Stimulated activated CD8-positive, alpha-beta memory T cell treated with anti-CD3 and anti-CD28 coated beads, Interleukin-4, amount 100 ng/mL, for 24 hours (primary cell): ENCODE data around the gene TMEM219.
A peak's percentile ranks its signal among the peaks of the same experiment; 100 is the strongest.

ENCODE experiments used
- DNase-seq: peaks from one replicate; pipeline ENCODE4 v3.0.0-alpha.2; 2020; ENCODE audit warnings: low read depth

Gene TMEM219

DNA sequence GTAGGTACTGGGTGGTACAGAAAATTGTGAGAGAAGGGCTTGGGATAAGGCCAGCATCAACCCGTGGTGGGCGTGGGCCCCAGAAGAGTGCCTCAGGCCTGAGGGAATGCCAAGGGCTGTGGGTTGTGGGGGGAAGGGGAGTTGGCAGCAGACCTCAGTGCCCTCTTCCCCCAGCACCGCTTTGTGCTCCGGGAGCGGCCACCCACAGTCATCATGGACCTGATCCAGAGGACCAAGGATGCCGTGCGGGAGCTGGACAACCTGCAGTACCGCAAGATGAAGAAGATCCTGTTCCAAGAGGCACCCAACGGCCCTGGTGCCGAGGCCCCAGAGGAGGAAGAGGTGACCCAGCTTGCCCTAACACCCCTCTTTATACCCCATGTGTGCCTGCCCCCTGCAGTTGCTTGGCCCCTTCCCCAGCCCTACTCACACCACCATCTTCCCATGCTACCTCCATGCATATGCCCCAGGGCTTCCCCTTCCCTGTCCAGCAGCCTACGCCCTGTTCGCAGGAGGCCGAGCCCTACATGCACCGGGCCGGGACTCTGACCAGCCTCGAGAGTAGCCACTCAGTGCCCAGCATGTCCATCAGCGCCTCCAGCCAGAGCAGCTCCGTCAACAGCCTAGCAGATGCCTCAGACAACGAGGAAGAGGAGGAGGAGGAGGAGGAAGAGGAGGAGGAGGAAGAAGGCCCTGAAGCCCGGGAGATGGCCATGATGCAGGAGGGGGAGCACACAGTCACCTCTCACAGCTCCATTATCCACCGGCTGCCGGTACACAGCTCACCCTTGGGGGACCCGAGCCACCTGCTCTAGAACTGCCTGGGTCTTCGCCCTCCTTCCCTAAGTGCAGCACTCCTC lies 20.9 kb downstream of the TMEM219 start:
- DNase-seq = no peak

DNA sequence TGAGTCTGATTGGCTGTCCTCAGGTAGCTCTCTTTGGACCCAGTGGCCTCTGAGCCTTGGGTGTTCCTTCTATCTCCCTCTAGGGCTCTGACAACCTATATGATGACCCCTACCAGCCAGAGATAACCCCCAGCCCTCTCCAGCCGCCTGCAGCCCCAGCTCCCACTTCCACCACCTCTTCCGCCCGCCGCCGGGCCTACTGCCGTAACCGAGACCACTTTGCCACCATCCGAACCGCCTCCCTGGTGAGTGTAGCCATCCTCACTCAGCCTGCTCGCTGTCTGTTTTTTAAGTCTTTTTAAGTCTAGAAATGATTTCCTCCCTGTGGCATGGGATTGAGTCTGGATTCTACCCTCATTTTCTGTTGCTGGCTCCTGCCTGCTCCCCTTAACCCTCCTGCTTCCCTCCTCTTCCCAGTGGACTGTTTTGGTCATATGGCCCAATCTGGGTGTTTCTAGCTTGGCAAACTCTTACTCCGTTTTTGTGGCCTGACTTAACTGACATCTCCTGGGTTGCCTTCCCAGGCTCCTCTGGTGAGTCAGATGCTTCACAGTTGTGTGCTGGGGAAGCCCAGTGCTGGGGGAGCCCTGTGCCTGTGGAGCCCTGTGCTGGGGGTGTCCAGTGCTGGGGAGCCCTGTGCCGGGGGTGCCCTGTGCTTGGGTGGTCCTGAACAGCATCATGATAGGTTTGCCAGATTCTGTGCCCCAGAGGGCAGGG lies 21.7 kb downstream of the TMEM219 start:
- DNase-seq = no peak

DNA sequence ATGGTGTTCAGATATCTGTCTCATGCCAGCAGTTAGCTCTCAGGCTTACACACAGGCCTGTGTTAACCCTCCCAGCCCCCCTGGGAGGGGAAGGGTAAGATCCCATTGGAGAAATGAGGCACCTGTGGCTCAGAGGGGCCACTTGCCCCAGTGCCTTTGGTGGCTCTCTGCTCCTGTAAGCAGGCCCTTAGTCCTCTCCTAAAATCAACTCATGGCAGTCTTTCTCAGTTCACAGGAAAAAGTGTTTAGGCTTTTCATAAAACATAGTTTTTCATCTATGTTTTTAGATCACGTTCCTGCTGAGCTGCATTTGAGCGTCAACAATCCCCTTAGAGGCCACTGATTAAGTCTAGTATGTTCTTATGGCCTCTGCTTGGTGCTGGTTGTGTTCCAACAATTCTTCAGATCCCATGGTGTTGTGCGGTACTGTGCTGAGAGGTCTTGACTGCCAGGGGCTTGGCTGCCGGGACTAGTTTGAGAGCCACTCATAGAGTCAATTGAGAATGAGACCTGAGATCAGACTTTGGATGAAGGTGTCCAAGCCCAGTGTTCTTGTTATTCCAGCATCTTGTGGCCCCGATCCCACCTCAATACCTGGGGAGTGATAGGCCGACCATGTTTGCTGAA lies 22.4 kb downstream of the TMEM219 start:
- no peak for DNase-seq

DNA sequence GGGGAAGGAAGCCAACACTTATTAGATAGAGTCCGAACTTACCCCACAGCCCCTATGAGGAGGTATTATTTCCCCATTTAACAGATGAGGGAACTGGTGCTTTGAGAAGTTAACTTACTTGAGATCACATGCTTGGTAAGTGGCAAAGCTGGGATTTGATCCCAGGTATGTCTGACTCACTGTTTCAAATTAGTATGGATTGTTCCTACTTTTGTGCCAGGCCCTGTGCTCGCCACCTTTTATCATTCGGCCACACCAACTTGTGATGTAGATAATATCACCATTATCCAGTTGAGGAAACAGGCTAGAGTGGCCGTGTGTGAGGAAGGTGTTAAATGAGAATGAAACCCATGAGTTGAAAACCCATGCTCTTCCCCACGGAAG lies 22.9 kb downstream of the TMEM219 start:
- no peak for DNase-seq

DNA sequence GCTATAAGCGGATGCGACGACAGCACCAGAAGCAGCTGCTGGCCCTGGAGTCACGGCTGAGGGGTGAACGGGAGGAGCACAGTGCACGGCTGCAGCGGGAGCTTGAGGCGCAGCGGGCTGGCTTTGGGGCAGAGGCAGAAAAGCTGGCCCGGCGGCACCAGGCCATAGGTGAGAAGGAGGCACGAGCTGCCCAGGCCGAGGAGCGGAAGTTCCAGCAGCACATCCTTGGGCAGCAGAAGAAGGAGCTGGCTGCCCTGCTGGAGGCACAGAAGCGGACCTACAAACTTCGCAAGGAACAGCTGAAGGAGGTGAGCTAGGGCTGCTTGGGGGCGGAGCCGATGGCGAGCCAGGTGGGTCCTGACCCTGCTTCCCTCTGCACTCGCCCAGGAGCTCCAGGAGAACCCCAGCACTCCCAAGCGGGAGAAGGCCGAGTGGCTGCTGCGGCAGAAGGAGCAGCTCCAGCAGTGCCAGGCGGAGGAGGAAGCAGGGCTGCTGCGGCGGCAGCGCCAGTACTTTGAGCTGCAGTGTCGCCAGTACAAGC lies 23.5 kb downstream of the TMEM219 start:
- no peak for DNase-seq

DNA sequence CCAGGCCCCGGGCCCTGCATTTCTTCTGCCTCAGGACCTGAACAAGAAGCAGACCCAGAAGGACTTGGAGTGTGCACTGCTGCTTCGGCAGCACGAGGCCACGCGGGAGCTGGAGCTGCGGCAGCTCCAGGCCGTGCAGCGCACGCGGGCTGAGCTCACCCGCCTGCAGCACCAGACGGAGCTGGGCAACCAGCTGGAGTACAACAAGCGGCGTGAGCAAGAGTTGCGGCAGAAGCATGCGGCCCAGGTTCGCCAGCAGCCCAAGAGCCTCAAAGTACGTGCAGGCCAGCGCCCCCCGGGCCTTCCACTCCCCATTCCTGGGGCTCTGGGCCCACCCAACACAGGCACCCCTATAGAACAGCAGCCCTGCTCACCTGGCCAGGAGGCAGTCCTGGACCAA lies 24.4 kb downstream of the TMEM219 start:
- DNase-seq = no peak

DNA sequence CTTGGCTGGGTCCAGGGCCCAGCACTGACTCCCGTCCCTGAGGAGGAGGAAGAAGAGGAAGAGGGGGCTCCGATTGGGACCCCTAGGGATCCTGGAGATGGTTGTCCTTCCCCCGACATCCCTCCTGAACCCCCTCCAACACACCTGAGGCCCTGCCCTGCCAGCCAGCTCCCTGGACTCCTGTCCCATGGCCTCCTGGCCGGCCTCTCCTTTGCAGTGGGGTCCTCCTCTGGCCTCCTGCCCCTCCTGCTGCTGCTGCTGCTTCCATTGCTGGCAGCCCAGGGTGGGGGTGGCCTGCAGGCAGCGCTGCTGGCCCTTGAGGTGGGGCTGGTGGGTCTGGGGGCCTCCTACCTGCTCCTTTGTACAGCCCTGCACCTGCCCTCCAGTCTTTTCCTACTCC lies 25.1 kb downstream of the TMEM219 start:
- no peak for DNase-seq

DNA sequence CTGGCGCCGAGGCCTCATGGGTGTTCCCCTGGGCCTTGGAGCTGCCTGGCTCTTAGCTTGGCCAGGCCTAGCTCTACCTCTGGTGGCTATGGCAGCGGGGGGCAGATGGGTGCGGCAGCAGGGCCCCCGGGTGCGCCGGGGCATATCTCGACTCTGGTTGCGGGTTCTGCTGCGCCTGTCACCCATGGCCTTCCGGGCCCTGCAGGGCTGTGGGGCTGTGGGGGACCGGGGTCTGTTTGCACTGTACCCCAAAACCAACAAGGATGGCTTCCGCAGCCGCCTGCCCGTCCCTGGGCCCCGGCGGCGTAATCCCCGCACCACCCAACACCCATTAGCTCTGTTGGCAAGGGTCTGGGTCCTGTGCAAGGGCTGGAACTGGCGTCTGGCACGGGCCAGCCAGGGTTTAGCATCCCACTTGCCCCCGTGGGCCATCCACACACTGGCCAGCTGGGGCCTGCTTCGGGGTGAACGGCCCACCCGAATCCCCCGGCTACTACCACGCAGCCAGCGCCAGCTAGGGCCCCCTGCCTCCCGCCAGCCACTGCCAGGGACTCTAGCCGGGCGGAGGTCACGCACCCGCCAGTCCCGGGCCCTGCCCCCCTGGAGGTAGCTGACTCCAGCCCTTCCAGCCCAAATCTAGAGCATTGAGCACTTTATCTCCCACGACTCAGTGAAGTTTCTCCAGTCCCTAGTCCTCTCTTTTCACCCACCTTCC lies 25.6 kb downstream of the TMEM219 start:
- DNase-seq = no peak

DNA sequence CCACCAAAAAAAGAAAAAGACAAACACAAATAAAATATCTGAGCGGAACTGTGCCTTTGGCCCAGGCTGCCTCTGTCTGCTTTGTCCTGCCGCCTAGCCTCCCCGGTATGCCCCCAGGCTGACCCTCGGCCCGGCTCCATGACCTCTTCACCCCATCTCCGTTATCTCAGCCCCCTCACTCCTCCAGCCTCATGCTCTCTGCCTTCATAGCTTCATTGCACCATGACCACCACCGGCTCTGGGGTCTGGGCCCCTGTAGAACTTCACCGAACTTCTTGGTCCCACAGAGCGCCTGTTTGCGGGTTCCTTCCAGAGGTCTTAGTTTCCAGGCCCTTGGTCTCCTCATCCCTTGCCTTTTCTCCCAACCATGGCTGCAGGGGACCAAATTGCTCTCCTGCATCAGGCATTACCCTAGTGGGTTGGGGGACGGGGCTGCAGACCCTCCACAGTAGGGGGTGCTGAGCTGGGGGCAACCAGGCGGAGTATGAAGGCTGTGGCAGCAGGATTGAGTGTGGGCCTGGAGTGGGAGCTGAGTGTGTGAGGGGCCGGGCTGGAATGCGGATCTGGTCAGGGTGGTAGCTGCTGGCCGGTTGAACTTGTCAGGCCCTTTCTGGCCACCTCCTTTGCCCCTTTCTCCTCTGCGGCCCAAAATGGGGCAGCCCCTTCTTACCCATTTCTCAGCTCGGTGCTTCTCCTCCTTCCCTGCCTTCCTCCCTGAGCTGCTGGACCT lies 26.6 kb downstream of the TMEM219 start:
- no peak for DNase-seq

DNA sequence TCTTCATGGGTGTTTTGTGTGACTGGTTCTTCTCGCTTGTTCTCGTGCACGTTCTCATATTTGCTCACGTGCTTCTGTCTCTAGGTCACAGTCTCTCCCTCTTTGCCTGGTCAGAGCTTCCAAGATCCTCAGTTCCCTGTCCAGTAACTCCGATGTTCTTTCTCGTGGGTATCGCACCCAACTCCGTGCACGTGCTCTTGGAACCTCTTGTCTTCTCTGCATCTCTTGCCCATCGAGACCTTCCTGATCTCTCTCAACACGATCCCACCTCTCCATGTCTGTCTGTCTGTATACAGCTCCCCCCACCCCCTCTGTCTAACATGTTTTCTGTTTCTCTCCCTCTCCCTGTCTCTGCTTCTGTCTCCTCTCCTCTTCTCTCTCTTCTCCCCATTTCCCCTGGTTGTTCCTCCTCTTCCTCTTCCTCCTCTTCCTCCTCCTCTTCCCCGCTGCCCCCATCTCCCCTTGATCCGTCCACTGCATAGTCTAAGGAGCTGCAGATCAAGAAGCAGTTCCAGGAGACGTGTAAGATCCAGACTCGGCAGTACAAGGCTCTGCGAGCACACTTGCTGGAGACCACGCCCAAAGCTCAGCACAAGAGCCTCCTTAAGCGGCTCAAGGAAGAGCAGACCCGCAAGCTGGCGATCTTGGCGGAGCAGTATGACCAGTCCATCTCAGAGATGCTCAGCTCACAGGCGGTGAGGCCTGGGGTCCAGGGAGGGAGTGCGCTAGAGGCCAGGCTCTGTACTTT lies 27.4 kb downstream of the TMEM219 start:
- no peak for DNase-seq

DNA sequence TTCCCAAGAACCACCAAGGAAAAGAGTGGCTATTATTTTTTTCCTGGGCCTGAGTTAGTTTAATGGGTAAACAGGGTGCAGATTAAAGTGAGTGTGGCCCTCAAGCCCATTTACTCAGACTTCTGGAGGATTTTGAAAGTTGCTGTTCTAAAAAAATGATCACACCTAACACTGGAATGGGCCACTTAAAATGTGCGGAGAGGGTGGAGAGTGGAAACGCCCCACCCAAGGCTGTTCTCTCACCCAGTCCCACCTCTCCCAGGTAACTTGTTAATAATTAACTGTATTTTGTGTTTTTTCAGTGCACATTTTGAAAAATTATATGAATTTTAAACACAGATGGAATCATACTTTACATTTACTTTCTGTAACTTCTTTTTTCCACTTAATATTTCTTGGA lies 28.2 kb downstream of the TMEM219 start:
- no peak for DNase-seq

DNA sequence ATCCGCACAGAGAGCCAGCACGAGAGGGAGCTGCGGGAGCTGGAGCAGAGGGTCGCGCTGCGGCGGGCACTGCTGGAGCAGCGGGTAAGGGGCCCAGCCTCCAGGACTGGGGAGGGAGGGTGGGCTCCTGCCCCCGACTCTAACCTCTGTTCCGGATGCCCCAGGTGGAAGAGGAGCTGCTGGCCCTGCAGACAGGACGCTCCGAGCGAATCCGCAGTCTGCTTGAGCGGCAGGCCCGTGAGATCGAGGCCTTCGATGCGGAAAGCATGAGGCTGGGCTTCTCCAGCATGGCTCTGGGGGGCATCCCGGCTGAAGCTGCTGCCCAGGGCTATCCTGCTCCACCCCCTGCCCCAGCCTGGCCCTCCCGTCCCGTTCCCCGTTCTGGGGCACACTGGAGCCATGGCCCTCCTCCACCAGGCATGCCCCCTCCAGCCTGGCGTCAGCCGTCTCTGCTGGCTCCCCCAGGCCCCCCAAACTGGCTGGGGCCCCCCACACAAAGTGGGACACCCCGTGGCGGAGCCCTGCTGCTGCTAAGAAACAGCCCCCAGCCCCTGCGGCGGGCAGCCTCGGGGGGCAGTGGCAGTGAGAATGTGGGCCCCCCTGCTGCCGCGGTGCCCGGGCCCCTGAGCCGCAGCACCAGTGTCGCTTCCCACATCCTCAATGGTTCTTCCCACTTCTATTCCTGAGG lies 29.1 kb downstream of the TMEM219 start:
- no peak for DNase-seq

DNA sequence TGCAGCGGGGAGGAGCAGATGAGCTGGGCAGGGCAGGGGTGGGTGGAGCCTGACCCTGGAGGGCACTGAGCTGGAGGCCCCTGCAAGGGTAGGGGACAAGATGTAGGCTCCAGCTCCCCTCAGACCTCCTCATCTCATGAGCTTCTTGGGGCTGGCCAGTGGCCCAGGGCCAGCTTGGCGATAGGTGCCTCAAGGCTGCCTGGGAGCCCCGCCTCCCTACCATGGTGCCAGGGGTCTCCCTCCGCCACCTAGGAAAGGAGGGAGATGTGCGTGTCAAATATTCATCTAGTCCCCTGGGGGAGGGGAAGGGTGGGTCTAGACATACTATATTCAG lies 29.7 kb downstream of the TMEM219 start:
- DNase-seq = no peak

DNA sequence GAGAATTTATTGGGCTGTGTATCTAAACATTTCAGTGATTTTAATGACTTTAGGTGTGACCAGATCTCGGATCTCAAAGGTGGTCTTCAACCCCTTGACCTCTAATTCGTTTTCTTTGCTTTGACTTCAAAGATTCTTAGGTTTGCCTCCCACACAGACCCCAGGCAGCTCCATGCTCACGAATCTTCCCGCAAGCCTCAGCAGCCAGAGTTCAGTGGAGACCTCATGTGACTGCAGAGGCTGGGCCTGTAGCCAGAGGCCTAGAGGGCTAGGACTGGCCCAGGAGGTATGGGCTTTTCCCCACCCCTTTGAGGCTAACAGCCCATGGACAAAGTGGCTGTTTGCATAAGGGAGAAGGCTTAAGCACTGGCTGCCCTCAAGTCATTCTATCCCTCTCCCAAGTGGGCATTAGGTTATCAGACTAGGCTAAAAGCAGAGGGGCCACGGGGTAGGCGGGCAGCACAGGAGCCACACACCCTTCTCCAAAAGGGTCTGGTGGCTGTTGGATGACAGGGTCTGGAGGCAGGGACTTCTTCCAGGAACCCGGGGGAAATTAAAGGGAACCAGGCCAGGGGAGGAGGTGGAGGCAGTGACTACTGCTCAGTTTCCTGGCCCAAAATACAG lies 30.6 kb downstream of the TMEM219 start:
- DNase-seq = no peak

DNA sequence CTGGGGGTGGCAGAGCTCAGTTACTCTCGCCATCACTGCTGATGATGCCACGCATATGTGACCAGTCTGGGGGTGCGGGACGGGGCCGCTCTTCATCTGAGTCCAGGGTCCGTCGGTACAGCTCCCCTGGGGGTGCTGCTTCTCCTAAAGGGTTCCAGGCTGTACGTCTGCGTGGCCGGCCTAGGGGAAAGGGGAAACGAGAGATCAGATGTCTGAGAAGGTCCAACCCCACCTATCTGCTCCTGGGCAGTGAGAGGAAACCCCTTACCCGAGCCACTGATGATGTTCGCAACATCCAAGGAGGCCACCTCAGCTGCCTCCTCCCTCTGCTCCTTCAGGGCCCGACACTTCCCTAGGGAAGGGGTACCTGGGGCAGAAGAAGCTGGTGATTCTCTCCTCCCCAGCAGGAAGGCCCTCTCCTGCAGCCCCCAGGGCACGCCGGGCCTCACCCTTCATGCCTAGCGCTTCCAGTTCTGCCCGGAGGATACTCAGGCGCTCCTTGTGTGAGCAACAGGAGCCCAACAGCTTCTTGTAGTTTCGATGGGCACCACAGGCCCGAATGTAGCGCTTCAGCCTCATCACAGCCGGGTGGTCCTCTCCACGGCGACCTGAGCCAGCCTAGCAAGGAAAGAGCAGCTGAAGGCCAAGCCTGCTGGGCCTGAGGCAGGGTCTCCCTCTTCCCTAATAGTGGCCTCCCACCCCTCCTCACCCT lies 31.5 kb downstream of the TMEM219 start:
- no peak for DNase-seq

DNA sequence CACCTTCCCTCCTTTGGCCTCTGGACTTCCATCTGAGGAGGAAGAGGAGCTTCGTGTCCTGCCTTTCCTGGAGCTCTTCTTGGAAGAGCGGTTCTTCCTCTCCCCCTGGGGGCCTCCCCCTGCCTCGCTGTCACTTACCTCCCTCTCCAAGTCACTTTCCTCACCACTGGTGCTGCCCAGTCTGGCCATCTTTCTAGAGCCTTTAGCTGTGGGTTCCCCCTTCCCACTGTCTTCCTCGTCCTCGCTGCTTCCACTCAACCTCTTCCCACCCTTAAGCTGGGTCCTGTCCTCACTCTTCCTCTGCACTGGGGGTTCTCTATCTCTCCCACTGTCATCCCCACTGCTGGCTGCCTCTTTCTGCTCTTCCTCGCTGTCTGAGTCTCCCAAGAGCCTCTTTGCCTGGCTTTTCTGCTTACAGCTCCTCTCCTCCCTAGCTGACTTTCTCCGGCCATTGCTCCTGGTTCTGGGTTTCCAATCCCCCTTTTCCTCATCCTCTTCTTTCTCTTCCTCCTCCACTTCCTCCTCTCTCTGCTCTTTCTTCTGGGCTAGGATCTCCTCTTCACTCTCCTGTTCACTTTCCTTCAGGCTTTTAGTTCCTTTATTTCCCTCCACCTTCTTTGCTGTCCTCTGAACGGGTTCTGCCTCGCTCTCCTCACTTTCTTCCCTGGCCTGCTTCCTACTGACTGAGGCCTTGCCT lies 32.2 kb downstream of the TMEM219 start:
- DNase-seq = no peak

DNA sequence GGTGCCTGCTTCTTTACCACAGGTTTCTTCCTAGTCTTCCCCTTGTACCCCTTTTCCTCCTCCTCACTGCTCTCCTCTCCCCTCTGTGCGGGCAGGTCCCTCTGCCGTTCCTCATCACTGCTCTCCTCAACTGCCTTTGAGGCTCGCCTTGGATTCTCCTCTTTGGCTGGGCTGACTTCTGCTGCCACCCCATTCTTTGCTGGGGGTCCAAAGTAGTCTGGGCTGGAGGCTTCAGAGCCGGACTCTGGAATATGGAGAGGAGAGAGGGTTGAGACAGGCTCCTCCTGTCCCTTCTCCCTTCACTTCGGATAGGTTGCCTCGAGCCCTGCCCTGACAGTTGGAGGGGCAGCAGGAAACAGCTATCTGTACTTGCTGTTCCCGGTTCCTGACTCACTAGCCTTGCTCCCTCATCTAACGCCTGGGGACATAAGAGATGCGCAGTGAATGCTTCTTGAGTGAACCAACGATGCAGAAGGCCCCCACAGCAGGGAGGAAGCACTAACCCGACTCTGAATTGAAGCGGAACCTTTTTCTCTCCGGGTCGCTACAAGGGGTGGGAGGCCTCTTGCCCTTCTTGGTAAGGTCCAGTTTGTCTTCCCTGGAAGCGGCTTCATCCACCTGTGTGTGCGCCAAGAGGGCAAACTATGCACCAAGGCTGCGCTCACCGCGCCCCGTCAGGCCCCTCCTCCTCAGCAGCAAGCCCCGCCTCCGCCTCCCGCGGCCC lies 32.9 kb downstream of the TMEM219 start:
- DNase-seq = peak; percentile 63
